ENCODE measurements around the gene HEBP2. TPM values are rescaled to one million over a fixed set of nuclear protein-coding genes. Genes with fewer than 3 reads are reported as not detected.

The HEBP2 gene
- total RNA-seq, 4 donors from 2014 or later = 141 to 195 (median 162) TPM

DNA sequence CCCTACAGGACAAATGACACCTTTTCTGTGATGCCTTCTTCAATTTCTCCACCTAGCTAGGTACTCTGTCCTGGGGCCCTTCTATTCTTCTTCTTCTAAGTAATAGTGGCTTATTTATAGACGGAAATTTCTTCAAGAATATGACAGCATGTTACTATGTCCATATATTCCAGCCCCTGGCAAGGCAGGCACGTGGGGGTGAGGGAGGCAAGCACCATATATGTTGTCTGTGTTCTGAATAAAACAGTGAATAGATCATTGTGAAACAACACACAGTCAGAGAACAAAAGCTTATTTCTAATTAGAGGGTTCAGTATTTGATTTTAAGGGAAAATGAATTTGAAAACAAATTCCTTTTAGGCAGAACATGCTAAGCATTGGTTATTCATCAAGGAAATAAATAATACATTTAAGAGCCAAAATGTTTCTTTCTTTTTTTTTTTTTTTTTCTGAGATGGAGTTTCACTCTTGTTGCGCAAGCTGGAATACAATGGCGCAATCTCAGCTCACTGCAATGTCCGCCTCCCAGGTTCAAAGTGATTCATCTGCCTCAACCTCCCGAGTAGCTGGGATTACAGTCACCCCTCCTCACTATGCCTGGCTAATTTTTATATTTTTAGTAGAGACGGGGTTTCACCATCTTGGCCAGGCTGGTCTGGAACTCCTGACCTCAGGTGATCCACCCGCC, 6.2 kb downstream of the HEBP2 start:
- intact Hi-C loops (cut with DNase I; ENCODE audit: low total_unique reads) = no loop called here
- no peak overlapping the region for H3K4me3 ChIP-seq (ENCODE audit: low read depth, poor library complexity, severe bottlenecking)
- WGBS, 2 donors = 63 to 70% methylated on average over 8 of the region's 8 CpGs
- TF ChIP-seq, protein P1, sequence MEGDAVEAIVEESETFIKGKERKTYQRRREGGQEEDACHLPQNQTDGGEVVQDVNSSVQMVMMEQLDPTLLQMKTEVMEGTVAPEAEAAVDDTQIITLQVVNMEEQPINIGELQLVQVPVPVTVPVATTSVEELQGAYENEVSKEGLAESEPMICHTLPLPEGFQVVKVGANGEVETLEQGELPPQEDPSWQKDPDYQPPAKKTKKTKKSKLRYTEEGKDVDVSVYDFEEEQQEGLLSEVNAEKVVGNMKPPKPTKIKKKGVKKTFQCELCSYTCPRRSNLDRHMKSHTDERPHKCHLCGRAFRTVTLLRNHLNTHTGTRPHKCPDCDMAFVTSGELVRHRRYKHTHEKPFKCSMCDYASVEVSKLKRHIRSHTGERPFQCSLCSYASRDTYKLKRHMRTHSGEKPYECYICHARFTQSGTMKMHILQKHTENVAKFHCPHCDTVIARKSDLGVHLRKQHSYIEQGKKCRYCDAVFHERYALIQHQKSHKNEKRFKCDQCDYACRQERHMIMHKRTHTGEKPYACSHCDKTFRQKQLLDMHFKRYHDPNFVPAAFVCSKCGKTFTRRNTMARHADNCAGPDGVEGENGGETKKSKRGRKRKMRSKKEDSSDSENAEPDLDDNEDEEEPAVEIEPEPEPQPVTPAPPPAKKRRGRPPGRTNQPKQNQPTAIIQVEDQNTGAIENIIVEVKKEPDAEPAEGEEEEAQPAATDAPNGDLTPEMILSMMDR (IDR thresholded peaks at IDR 0.05) = no peak
- no peak for TF ChIP-seq POLR2A (IDR thresholded peaks at IDR 0.05)
- DNase-seq (ENCODE audit: low spot score in 2 of 2) = no peak

DNA sequence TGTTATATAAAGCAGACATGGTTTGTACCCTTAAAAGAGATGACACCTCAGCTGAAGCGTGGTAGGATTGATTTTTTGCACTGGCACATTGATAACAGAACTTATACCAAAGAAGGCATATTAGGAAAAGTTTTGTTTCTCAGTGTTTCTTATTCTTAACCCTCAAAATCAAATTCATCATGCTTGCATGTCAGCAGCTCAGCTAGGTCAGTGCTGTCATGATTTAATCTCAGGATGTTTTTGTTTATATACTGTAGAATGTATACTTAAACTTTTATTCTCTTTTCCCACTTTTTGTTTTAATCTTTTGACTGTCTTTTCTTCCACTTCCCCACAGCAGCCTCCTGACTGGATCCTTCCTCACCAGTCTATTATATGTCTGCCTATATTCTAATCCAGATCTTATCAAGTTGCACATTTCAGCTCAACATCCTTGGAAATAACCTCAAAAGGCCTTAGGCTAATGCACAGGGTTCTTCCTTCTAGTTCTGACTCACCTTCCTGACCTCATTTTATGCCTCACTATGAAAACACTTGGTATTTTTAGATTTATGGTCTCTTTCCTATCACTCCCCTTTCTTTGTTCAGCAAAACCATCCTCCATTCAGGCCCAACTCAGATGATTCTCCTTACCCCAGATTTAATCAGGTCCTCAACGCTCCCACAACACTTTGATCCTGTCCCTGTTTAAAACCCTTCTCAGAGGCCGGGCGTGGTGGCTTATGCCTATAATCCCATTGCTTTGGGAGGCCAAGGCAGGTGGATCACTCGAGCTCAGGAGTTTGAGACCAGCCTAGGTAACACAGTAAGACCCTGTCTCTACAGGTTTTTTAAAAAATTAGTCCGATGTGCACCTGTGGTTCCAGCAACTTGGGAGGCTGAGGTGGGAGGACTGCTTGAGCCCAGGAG, 7.2 kb downstream of the HEBP2 start:
- intact Hi-C loops (cut with DNase I; ENCODE audit: low total_unique reads) = no loop called here
- H3K4me3 ChIP-seq (ENCODE audit: low read depth, poor library complexity, severe bottlenecking) = no peak overlapping the region
- DNase-seq (ENCODE audit: low spot score in 2 of 2) = no peak
- no peak for TF ChIP-seq POLR2A (IDR thresholded peaks at IDR 0.05)
- TF ChIP-seq, protein P1 (IDR thresholded peaks at IDR 0.05) = no peak
- 52 to 61% methylated on average over 6 of the region's 6 CpGs for WGBS, 2 donors

DNA sequence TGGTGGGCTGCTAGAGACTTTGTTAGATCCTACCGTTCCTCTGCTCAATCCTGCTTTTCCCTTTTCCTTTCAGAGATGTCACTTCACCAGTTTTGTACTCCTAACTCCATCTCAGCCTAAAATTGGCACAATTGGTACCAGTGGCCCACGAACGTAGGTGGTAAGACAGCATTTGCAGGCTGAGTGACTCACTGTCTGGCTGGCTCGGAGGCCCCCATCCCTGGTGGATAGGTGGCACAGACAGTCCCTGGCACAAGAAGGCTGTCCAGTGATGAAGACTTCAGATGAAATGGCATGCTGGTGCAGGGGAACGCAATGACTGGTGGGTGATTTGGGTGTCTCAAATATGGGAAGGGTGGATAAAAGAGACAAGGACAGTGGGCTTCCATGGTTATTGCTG, 11.1 kb downstream of the HEBP2 start:
- whole genome bisulfite sequencing, 2 donors = 75 to 80% methylated on average over 5 of the region's 5 CpGs
- intact Hi-C loops (cut with DNase I; ENCODE audit: low total_unique reads) = no loop called here
- TF ChIP-seq, protein P1 (IDR thresholded peaks at IDR 0.05) = no peak
- no peak for TF ChIP-seq POLR2A (IDR thresholded peaks at IDR 0.05)

DNA sequence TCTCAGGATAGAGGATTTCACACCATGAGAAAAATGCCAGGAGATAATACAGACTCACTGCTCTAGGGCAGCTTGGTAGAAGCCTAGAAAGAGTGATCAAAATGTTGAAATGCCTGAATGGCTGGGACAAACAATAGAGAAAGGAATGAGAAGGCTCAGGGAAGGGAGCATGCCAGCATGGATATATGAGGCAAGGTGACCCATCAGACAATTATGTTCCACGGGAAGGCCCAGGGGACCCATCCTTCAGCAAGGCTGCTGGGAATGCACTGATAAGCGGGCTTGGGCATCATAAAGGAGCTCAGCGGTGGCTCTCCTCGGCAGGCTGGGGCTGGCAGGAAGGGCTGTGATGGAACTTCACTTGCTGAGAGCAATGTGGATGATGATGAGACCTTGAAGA, 12.2 kb downstream of the HEBP2 start:
- intact Hi-C loops (cut with DNase I; ENCODE audit: low total_unique reads) = no loop called here
- H3K4me3 ChIP-seq (ENCODE audit: low read depth, poor library complexity, severe bottlenecking) = no peak overlapping the region
- no peak for DNase-seq (ENCODE audit: low spot score in 2 of 2)
- TF ChIP-seq POLR2A (IDR thresholded peaks at IDR 0.05) = no peak
- TF ChIP-seq, protein P1 (IDR thresholded peaks at IDR 0.05) = no peak
- 85 to 87% methylated on average over 4 of the region's 4 CpGs for WGBS, 2 donors

More for the DNA sequence above, 11.1 kb downstream of the HEBP2 start:
- no peak for DNase-seq (ENCODE audit: low spot score in 2 of 2)
- H3K4me3 ChIP-seq (ENCODE audit: low read depth, poor library complexity, severe bottlenecking) = no peak overlapping the region

DNA sequence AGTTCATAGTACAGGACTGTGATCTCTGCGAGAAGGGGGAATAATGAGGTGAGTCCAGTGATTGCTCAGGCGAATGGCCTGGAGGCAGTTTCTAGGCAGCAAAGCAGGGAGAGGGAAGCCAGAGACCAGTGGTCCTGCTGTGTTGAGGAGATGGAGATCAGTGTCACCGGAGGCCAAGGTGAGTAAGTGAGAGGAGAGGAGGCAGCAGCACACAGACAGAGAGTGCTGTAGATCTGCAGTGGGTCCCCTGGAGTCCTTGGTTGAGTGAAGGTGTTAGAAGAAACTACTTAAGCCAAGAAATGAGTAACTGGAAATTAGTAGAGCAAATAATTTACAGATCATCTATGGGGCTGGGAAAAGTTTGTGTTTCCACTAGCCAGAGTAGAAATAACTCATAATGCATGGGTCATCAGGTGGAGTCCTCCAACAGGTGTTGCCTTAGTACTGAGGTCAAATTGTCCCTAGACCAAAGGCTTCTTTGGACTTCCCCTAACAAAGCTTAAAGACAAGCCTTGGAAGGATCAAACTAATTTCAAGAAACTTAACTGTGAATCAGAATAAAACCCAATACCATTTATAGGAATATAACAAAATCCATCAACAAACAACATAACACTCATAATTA, 13.6 kb downstream of the HEBP2 start:
- WGBS, 2 donors = 90 to 94% methylated on average over 3 of the region's 3 CpGs
- no peak for TF ChIP-seq POLR2A (IDR thresholded peaks at IDR 0.05)
- TF ChIP-seq, protein P1 (IDR thresholded peaks at IDR 0.05) = no peak
- intact Hi-C loops (cut with DNase I; ENCODE audit: low total_unique reads) = no loop called here
- DNase-seq (ENCODE audit: low spot score in 2 of 2) = no peak
- H3K4me3 ChIP-seq (ENCODE audit: low read depth, poor library complexity, severe bottlenecking) = no peak overlapping the region

Data from lower leg skin (tissue), 4 donors.